ENCODE results near the gene SEPHS1.

DNA sequence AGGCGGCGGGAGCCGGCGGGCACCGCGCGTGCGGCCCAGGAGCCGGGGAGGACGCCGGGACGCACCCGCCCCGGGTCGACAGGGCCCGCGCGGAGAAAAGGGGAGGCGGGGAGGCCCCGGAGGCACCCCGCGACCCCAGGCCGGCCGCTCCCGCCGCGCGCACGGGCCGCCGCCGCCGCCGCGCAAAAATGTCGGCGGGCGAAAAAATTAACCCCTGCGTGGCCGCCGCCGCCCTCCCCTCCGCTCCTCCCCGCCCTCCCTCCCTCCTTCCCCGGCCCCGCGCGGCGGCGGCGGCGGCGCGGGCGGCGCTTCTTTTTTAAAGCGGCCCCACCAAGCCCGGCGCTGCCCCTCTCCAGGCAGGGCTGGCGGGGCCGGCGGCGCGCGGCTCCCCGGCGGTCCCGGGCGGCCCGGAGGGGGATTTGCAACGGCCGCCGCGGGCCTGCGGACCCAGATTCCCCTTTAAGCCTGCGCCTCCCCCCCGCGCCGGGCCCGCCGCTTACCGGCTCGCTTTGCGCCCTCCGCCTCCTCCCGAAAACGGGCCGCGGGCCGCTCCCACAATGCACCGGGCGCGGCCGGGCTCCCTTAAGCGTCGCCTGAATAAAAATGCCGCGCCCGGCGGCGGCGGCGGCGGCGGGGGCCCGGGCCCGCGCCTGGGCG, 465 bp downstream of the SEPHS1 start:
- TF ChIP-seq CTCF (IDR thresholded peaks at IDR 0.05; ENCODE audit: poor library complexity), result no peak
- TF ChIP-seq EZH2phosphoT487 (IDR thresholded peaks at IDR 0.05; ENCODE audit: low read depth, severe bottlenecking, unreplicated experiment), result no peak
